H1 (cell line): ENCODE measurements around the gene ATXN2L. TPM values are rescaled to one million over a fixed set of nuclear protein-coding genes. Genes with fewer than 3 reads are reported as not detected.

ENCODE experiments used
- CTCF ChIA-PET: fragments of 300-600 bp; sonication (Branson Sonifier 250); formaldehyde crosslinking; loops from one replicate; lab custom pipeline; 2021; ENCODE audit not compliant: partially characterized antibody; lab: Charles Lee
- POLR2A ChIA-PET: fragments of 300-600 bp; sonication (Branson Sonifier 250); formaldehyde crosslinking; loops from one replicate; lab custom pipeline; 2021; ENCODE audit warnings: inconsistent platforms; ENCODE audit not compliant: partially characterized antibody; lab: Charles Lee
- DNase-seq, 2 experiments: peaks; one replicate each; pipeline versions ENCODE4 v3.0.0 to v3.0.0-alpha.2; 2010 to 2022; ENCODE audit warnings: low spot score in 2 of 2, low read depth in 1 of 2, mixed read lengths in 1 of 2
- FAIRE-seq: peaks from 2 replicates; lab custom pipeline; 2011; peaks lifted over from hg19 to GRCh38; lab: Jason Lieb, UNC
- H2AFZ ChIP-seq: 2 replicates; pipeline ENCODE4 v1.8.1; 2012; ENCODE audit warnings: low read length, inconsistent platforms
- H2AK5ac ChIP-seq: 2 replicates; pipeline ENCODE4 v1.6.1; 2013; ENCODE audit warnings: low read depth, low read length
- H2BK120ac ChIP-seq: replicated peaks from 2 replicates; pipeline ENCODE3; 2013; ENCODE audit warnings: low read depth, low read length, inconsistent platforms
- H2BK12ac ChIP-seq: 2 replicates; pipeline ENCODE4 v1.6.1; 2013; ENCODE audit warnings: low read depth, low read length
- H2BK15ac ChIP-seq: 2 replicates; pipeline ENCODE4 v1.6.1; 2013; ENCODE audit warnings: low read length
- H2BK20ac ChIP-seq: 2 replicates; pipeline ENCODE4 v1.6.1; 2013; ENCODE audit warnings: low read length
- H2BK5ac ChIP-seq: 2 replicates; pipeline ENCODE4 v1.6.1; 2013; ENCODE audit warnings: low read depth, low read length
- H3K14ac ChIP-seq: 2 replicates; pipeline ENCODE4 v1.6.1; 2013; ENCODE audit warnings: inconsistent platforms; ENCODE audit not compliant: insufficient read length
- H3K18ac ChIP-seq: 2 replicates; pipeline ENCODE4 v1.6.1; 2013; ENCODE audit warnings: low read length; ENCODE audit errors: extremely low read depth
- H3K23ac ChIP-seq: 2 replicates; pipeline ENCODE4 v1.6.1; 2013; ENCODE audit warnings: inconsistent platforms; ENCODE audit not compliant: insufficient read length
- H3K23me2 ChIP-seq: 2 replicates; pipeline ENCODE4 v1.6.1; 2013; ENCODE audit warnings: low read depth, low read length
- H3K27ac ChIP-seq: 2 replicates; pipeline ENCODE4 v1.6.1; 2011; ENCODE audit warnings: low read depth, low read length, inconsistent platforms
- H3K27me3 ChIP-seq, 4 experiments: replicated peaks in 1 of 4; 1 replicate in 1 of 4; 2 replicates in 3 of 4; pipeline versions ENCODE4 v1.6.1 to v1.8.1; 2011 to 2013; ENCODE audit warnings: low read length in 3 of 4, mild to moderate bottlenecking in 3 of 4, inconsistent platforms in 2 of 4, mixed read lengths in 2 of 4, moderate library complexity in 1 of 4; ENCODE audit not compliant: control insufficient read depth in 3 of 4, insufficient read depth in 3 of 4; ENCODE audit errors: extremely low read depth in 1 of 4
- H3K36me3 ChIP-seq, 4 experiments: 2 replicates each; pipeline versions ENCODE4 v1.6.1 to v1.8.1; 2011 to 2013; ENCODE audit warnings: mild to moderate bottlenecking in 4 of 4, low read length in 3 of 4, moderate library complexity in 2 of 4, control low read depth in 1 of 4, inconsistent platforms in 1 of 4; ENCODE audit not compliant: insufficient read depth in 4 of 4, control insufficient read depth in 2 of 4
- H3K4ac ChIP-seq: replicated peaks from 2 replicates; pipeline ENCODE3; 2013; ENCODE audit warnings: low read length, low read depth, mixed read lengths, inconsistent platforms; ENCODE audit not compliant: insufficient read length
- H3K4me1 ChIP-seq, 4 experiments: replicated peaks in 1 of 4; 1 replicate in 1 of 4; 2 replicates in 3 of 4; pipeline versions ENCODE4 v1.6.1 to v1.8.1; 2011 to 2013; ENCODE audit warnings: low read length in 3 of 4, inconsistent platforms in 2 of 4, mixed read lengths in 1 of 4; ENCODE audit not compliant: insufficient read depth in 4 of 4, control insufficient read depth in 3 of 4
- H3K4me2 ChIP-seq, 2 experiments: 2 replicates each; pipeline versions ENCODE4 v1.6.1 to v1.8.1; 2011 to 2013; ENCODE audit warnings: low read depth in 2 of 2, low read length in 2 of 2, control low read depth in 1 of 2, inconsistent platforms in 1 of 2, mild to moderate bottlenecking in 1 of 2; ENCODE audit not compliant: insufficient read depth in 1 of 2
- H3K4me3 ChIP-seq, 4 experiments: fragments of 200-600, 300-600 bp in 1 of 4; sonication (generic), shearing (Covaris generic), sonication (Bioruptor Twin) in 1 of 4; 2 replicates each; pipeline versions ENCODE4 v1.5.1 to v1.8.1; 2011 to 2016; ENCODE audit warnings: low read length in 4 of 4, low read depth in 3 of 4, control low read depth in 2 of 4, inconsistent platforms in 2 of 4, mild to moderate bottlenecking in 2 of 4, mixed read lengths in 1 of 4, moderate library complexity in 1 of 4; ENCODE audit not compliant: insufficient read depth in 2 of 4; ENCODE audit errors: extremely low read depth in 1 of 4
- H3K56ac ChIP-seq: replicated peaks from 2 replicates; pipeline ENCODE3; 2013; ENCODE audit warnings: low read depth, mild to moderate bottlenecking, mixed read lengths, low read length, inconsistent platforms; ENCODE audit not compliant: insufficient read length
- H3K79me1 ChIP-seq: 2 replicates; pipeline ENCODE4 v1.6.1; 2013; ENCODE audit warnings: low read depth, low read length, control low read depth
- H3K79me2 ChIP-seq, 2 experiments: 2 replicates each; pipeline versions ENCODE4 v1.6.1 to v1.8.1; 2012 to 2013; ENCODE audit warnings: low read length in 2 of 2, mild to moderate bottlenecking in 2 of 2, inconsistent platforms in 1 of 2; ENCODE audit not compliant: insufficient read depth in 2 of 2, control insufficient read depth in 1 of 2
- H3K9ac ChIP-seq, 4 experiments: replicated peaks in 1 of 4; 1 replicate in 1 of 4; 2 replicates in 3 of 4; pipeline versions ENCODE4 v1.6.1 to v1.8.1; 2011 to 2013; ENCODE audit warnings: low read depth in 3 of 4, low read length in 3 of 4, control low read depth in 2 of 4, mild to moderate bottlenecking in 2 of 4, moderate library complexity in 2 of 4, inconsistent platforms in 1 of 4; ENCODE audit errors: extremely low read depth in 1 of 4
- H3K9me3 ChIP-seq, 2 experiments: 2 replicates each; pipeline versions ENCODE4 v1.6.1 to v1.8.1; 2012 to 2013; ENCODE audit warnings: mild to moderate bottlenecking in 2 of 2, moderate library complexity in 2 of 2, control low read depth in 1 of 2, inconsistent platforms in 1 of 2, low read depth in 1 of 2, low read length in 1 of 2, mixed read lengths in 1 of 2; ENCODE audit not compliant: insufficient read depth in 2 of 2
- H4K20me1 ChIP-seq, 2 experiments: replicated peaks in 1 of 2; 2 replicates each; pipeline versions ENCODE3 to v1.8.1; 2011 to 2013; ENCODE audit warnings: inconsistent platforms in 2 of 2, low read length in 2 of 2, mild to moderate bottlenecking in 1 of 2; ENCODE audit not compliant: insufficient read depth in 2 of 2, control insufficient read depth in 1 of 2
- H4K5ac ChIP-seq: 2 replicates; pipeline ENCODE4 v1.6.1; 2013; ENCODE audit warnings: low read length, low read depth, mixed read lengths, inconsistent platforms; ENCODE audit not compliant: insufficient read length
- H4K8ac ChIP-seq: 2 replicates; pipeline ENCODE4 v1.8.0; 2013; ENCODE audit warnings: mild to moderate bottlenecking, moderate library complexity, low read length, inconsistent platforms; ENCODE audit not compliant: insufficient read depth; ENCODE audit errors: extremely low read depth
- H4K91ac ChIP-seq: replicated peaks from 2 replicates; pipeline ENCODE3; 2013; ENCODE audit warnings: low read length, mixed read lengths, inconsistent platforms; ENCODE audit not compliant: insufficient read length
- CBX5 ChIP-seq: fragments of 300-800, 300-1000 bp; sonication (generic); IDR thresholded peaks from 2 replicates; pipeline ENCODE4 v1.7.1; 2016; ENCODE audit warnings: antibody characterized with exemption, low read length, low read depth
- POLR2A ChIP-seq, 2 experiments: IDR thresholded peaks; 1 replicate in 1 of 2; 2 replicates in 1 of 2; pipeline ENCODE4 v1.6.1; 2011; ENCODE audit warnings: low read depth in 2 of 2, low read length in 2 of 2, mild to moderate bottlenecking in 2 of 2; ENCODE audit errors: control extremely low read depth in 1 of 2
- RXRA ChIP-seq: IDR thresholded peaks from 2 replicates; pipeline ENCODE4 v1.6.1; 2011; ENCODE audit warnings: low read depth, mild to moderate bottlenecking, low read length, moderate library complexity; ENCODE audit not compliant: insufficient read depth
- SP4 ChIP-seq: IDR thresholded peaks from 2 replicates; pipeline ENCODE4 v1.6.1; 2012; ENCODE audit warnings: low read length, inconsistent platforms
- SRF ChIP-seq: IDR thresholded peaks from 2 replicates; pipeline ENCODE4 v1.6.1; 2011; ENCODE audit warnings: mild to moderate bottlenecking, low read depth, low read length, moderate library complexity
- TBP ChIP-seq: IDR thresholded peaks from 2 replicates; pipeline ENCODE4 v1.6.1; 2011; ENCODE audit warnings: low read depth, low read length, improper control_type of control experiment
- WGBS, 2 experiments: shearing (Covaris generic) in 1 of 2; methylation state at CpG; one replicate each; pipeline versions ENCODE4 v1.1.6 to v1.1.7; 2013 to 2015; ENCODE audit warnings: low lambda C conversion rate in 2 of 2, mixed read lengths in 2 of 2, inconsistent platforms in 1 of 2, low coverage in 1 of 2, missing lambda C conversion rate in 1 of 2; ENCODE audit not compliant: insufficient replicate concordance in 2 of 2, insufficient coverage in 1 of 2, insufficient read length in 1 of 2; ENCODE audit errors: extremely low coverage in 1 of 2, missing lambda C conversion rate in 1 of 2; 5-methylcytosine and 5-hydroxymethylcytosine counted together
- polyA plus RNA-seq, 7 experiments: library from polyadenylated mRNA; depleted of rRNA in 3 of 7; stranded (reverse) in 5 of 7; unstranded in 2 of 7; fragments of >200 nt in 5 of 7; fragments of 200-250 nt in 2 of 7; gene quantifications; 1 replicate in 5 of 7; 2 replicates in 1 of 7; 4 replicates in 1 of 7; pipeline versions ENCODE4 v1.2.1 to v1.2.3, GENCODE V29; 2011 to 2013; ENCODE audit warnings: missing spikeins in 2 of 7, mixed read lengths in 2 of 7
- total RNA-seq: library from RNA; stranded (reverse); fragmentation: NEBNext Ultra II Directional; extraction: Animal tissue kit (Norgen Biotek cat#: 25700); gene quantifications from 2 replicates; pipeline ENCODE4 v1.2.1, GENCODE V29; 2021

Gene ATXN2L
- total and polyA plus RNA-seq, 2 of the 8 experiments (the other 6 are each of a cell fraction or from before 2014, with no cell fraction given): 79.1 to 227 TPM

GRCh38 chr16:28869201-28869600, 46.4 kb downstream of the ATXN2L start:
- peaks cover 16% of the 10 kb centered on the region for H3K79me1 ChIP-seq
- no peak overlapping the region for H3K18ac ChIP-seq
- no peak overlapping the region for H3K14ac ChIP-seq
- no peak overlapping the region for H2BK12ac ChIP-seq
- H2BK20ac ChIP-seq: no peak overlapping the region
- H3K4me1 ChIP-seq: peaks cover 0 to 8% (median 3%) of the 10 kb centered on the region in 4 experiments; a peak in 6 of 7 replicates
- POLR2A ChIA-PET: interaction anchor here (0.9 to 13.3 kb wide), 4 partner anchors 10 to 29 kb away, joined by 3 to 164 read pairs (median 12); partner anchors contain the start of genes ATP2A1 and TUFM
- TF ChIP-seq RXRA: no peak
- TF ChIP-seq SRF: no peak
- TF ChIP-seq TBP: no peak
- TF ChIP-seq SP4: no peak
- TF ChIP-seq CBX5: no peak
- TF ChIP-seq POLR2A (IDR thresholded peaks at IDR 0.05; ENCODE audit: control extremely low read depth in 1 of 2, low read depth in 2 of 2, low read length in 2 of 2): no peak
- DNase-seq: no peak
- no peak overlapping the region for H3K9ac ChIP-seq
- WGBS, 2 experiments: 96% methylated on average over 11 of the region's 11 CpGs; no CpG with 5 or more reads in 1 of the 2 experiments
- H3K23me2 ChIP-seq: peaks cover 6% of the 10 kb centered on the region
- no peak overlapping the region for H4K5ac ChIP-seq
- CTCF ChIA-PET: interaction anchor here (0.8 to 4.1 kb wide), 5 partner anchors 9 to 75 kb away, joined by 3 to 18 read pairs (median 3); partner anchors contain the start of gene ATP2A1
- peaks cover 2 to 23% of the 10 kb centered on the region in 2 experiments for H4K20me1 ChIP-seq
- no peak overlapping the region for H3K27ac ChIP-seq
- no peak overlapping the region for H2BK5ac ChIP-seq
- no peak overlapping the region for H3K4me3 ChIP-seq
- H3K27me3 ChIP-seq: no peaks in the 10 kb centered on the region
- no peak overlapping the region for H3K4ac ChIP-seq
- H2AFZ ChIP-seq: no peak overlapping the region
- no peak overlapping the region for H2BK15ac ChIP-seq
- H2BK120ac ChIP-seq: no peak overlapping the region
- no peak overlapping the region for H3K4me2 ChIP-seq
- H2AK5ac ChIP-seq: no peak overlapping the region
- H3K36me3 ChIP-seq: peaks cover 19 to 38% (median 28%) of the 10 kb centered on the region in 4 experiments
- H4K8ac ChIP-seq: no peak overlapping the region
- no peak overlapping the region for H3K56ac ChIP-seq
- H3K79me2 ChIP-seq: peaks cover 3 to 15% of the 10 kb centered on the region in 2 experiments; a peak in 3 of 4 replicates
- FAIRE-seq: no peak
- no peaks in the 10 kb centered on the region for H3K9me3 ChIP-seq
- H3K23ac ChIP-seq: no peak overlapping the region
- H4K91ac ChIP-seq: no peak overlapping the region
